Measurements from ENCODE around the gene RTBDN.

RTBDN gene

DNA sequence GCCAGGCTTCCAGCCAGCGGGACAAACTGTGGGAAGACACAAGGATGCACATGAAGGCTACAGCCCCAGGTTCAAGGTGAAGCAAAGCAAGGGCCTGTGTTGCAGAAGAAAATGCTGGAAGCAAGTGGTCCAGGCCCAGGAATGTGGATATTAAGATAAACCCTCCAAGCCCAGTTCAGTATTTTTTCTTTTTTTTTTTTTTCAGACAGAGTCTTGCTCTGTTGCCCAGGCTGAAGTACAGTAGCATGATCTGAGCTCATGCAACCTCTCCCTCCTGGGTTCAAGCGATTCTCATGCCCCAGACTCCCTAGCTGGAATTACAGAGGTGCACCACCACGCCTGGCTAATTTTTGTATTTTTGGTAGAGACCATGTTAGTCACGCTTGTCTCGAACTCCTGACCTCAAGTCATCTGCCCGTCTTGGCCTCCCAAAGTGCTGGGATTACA, 37.2 kb downstream of the RTBDN start:
- no peak overlapping the region for H3K4me3 ChIP-seq (ENCODE audit: low read length)
- DNase-seq (ENCODE audit: low read depth, low spot score), result no peak

GRCh38 chr19:12796146-12797071, 38.0 kb downstream of the RTBDN start:
- no peak overlapping the region for H3K4me3 ChIP-seq (ENCODE audit: low read length)
- DNase-seq (ENCODE audit: low read depth, low spot score), result peak; percentile 76

- no peak for DNase-seq (ENCODE audit: low read depth, low spot score)
- no peak overlapping the region for H3K4me3 ChIP-seq (ENCODE audit: low read length)
These were observed 39.4 kb downstream of the RTBDN start for GRCh38 chr19:12794971-12795381.

GRCh38 chr19:12794196-12794941, 40.0 kb downstream of the RTBDN start:
- peak overlapping the region; percentile 88 for H3K4me3 ChIP-seq (ENCODE audit: low read length)
- no peak for DNase-seq (ENCODE audit: low read depth, low spot score)

GRCh38 chr19:12793290-12794195, 40.8 kb downstream of the RTBDN start:
- H3K4me3 ChIP-seq (ENCODE audit: low read length), result peak overlapping the region; percentile 88
- peak; percentile 83 for DNase-seq (ENCODE audit: low read depth, low spot score)

GRCh38 chr19:12792853-12793289, 41.5 kb downstream of the RTBDN start:
- H3K4me3 ChIP-seq (ENCODE audit: low read length), result peak overlapping the region; percentile 88
- no peak for DNase-seq (ENCODE audit: low read depth, low spot score)

GRCh38 chr19:12792051-12792852, 42.1 kb downstream of the RTBDN start:
- peak; percentile 76 for DNase-seq (ENCODE audit: low read depth, low spot score)

DNA sequence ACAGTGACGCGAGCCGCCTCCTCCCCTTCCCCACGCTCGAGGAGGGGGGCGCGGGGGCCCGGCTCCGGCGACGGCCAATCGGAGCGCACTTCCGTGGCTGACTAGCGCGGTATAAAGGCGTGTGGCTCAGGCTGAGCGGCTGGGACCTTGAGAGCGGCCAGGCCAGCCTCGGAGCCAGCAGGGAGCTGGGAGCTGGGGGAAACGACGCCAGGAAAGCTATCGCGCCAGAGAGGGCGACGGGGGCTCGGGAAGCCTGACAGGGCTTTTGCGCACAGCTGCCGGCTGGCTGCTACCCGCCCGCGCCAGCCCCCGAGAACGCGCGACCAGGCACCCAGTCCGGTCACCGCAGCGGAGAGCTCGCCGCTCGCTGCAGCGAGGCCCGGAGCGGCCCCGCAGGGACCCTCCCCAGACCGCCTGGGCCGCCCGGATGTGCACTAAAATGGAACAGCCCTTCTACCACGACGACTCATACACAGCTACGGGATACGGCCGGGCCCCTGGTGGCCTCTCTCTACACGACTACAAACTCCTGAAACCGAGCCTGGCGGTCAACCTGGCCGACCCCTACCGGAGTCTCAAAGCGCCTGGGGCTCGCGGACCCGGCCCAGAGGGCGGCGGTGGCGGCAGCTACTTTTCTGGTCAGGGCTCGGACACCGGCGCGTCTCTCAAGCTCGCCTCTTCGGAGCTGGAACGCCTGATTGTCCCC, 42.9 kb downstream of the RTBDN start, which contains the start of gene JUNB:
JUNB (plus strand) TSS at position 142 of the 706 bp plus-strand sequence; CDS start at position 428, 286 bp downstream.
- H3K4me3 ChIP-seq (ENCODE audit: low read length), result peak within 1 kb of the TSS; percentile 88
- DNase-seq (ENCODE audit: low read depth, low spot score), result peak; percentile 91

More at GRCh38 chr19:12792051-12792852, 42.1 kb downstream of the RTBDN start:
- peak overlapping the region; percentile 88 for H3K4me3 ChIP-seq (ENCODE audit: low read length)

DNA sequence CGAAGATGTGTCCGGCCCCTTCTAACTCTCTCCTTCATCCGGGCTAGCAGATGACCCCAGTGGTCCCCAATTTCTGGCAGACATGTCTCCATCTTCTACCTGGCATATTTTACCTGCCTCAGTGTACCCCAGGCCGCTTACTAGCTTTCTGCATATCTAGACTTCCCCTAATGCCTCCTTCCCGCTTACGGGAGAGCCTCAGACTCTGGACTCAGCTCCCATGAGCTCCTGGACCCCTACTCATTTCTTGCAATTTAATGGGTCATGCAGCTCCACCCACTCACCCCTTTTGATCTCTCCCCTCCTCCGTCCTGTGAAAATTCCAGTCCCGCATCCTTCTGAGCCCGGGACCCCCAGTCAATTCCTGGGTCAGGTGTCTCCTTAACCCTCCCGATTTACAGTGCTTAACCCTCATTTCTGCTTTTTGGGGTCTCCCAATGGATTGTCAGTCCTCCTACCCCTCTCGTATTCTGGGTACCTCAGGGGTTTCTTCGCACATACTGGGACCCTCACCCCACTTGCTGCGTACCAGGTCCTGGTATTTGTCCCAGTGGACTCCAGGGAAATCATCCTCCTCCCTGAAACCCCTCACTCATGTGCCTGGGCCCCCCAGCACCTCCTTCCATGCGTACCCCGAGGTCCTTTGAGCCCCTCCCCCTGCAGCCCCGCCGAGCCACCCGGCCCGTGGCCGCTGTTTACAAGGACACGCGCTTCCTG, 43.6 kb downstream of the RTBDN start:
- DNase-seq (ENCODE audit: low read depth, low spot score), result no peak

DNA sequence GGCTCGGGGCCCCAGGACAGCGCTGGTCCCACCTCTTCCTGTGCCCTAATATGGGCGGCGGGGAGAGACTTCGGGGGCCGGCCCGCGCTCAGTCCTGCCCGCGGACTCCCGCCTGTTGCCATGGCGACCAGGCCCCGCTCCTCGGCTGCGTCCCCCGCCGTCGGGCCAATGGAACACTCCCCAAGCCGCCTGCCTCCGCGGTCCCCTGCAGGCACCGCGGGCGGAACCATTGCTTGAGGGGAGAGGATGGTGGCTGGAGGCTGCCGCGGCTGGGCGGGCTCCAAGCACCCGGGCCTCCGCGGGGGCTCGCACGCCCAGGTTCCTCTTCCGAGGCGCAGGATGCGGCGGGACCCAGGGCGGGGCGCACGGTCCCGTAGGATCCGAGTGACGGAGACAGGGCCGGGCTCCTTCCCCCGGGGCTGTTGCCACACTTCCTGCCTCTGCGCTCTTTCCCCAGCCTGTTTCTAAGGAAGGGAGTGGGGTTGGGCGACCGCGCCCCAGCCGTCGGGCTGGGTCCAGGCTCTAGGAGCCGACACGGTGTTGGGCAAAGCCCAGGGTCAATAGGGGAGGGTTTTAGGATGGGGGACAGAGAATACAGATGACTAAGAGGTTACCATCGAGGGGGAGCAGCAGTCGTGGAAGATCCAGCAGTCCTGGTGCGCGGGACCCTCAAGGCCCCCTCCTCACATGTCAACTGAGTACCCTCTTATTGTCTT, 44.3 kb downstream of the RTBDN start:
- DNase-seq (ENCODE audit: low read depth, low spot score), result no peak
- peak overlapping the region; percentile 88 for H3K4me3 ChIP-seq (ENCODE audit: low read length)

More for the DNA sequence above, 43.6 kb downstream of the RTBDN start:
- peak overlapping the region; percentile 88 for H3K4me3 ChIP-seq (ENCODE audit: low read length)

GRCh38 chr19:12789098-12789903, 45.1 kb downstream of the RTBDN start:
- DNase-seq (ENCODE audit: low read depth, low spot score), result no peak
- no peak overlapping the region for H3K4me3 ChIP-seq (ENCODE audit: low read length)

- no peak overlapping the region for H3K4me3 ChIP-seq (ENCODE audit: low read length)
- DNase-seq (ENCODE audit: low read depth, low spot score), result no peak
These were observed 45.7 kb downstream of the RTBDN start for GRCh38 chr19:12788682-12789097.

DNA sequence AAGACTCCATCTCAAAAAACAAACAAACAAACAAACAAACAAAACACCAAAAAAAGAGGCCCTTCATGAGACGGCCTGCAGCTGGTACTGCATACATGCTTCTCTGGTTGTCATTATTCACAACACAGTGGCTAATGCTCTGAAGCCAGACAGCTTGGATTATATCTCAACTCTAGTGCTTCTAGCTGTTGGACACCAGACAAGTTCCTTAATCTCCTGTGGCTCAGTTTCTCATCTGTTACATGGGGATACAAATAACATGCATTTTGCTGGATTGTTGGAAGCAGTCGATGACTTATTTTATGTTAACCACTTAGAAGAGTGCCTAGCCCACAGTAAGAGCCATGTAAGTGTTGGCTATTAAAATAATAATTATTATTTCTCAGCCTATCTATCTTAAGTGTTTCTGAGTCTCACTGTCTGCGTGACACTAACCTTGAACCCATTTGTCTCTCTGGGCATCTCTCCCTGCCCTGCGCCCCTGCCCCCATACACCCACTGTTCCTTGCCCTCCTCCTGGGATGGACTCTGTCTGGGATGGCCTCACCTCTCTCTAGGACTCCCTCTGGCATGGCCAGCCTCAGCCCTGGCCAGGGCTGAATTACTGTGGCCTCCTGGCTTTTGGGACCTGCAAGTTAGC, 46.2 kb downstream of the RTBDN start:
- DNase-seq (ENCODE audit: low read depth, low spot score), result no peak
- H3K4me3 ChIP-seq (ENCODE audit: low read length), result no peak overlapping the region

- no peak overlapping the region for H3K4me3 ChIP-seq (ENCODE audit: low read length)
- no peak for DNase-seq (ENCODE audit: low read depth, low spot score)
These were observed 46.9 kb downstream of the RTBDN start for GRCh38 chr19:12787458-12787857.

- H3K4me3 ChIP-seq (ENCODE audit: low read length), result no peak overlapping the region
- no peak for DNase-seq (ENCODE audit: low read depth, low spot score)
These were observed 47.4 kb downstream of the RTBDN start for GRCh38 chr19:12786952-12787351.

Data from Jurkat, Clone E6-1 (cell line).